LoVo (cell line): ENCODE results near the gene SH3TC1.

ENCODE experiments used
- DNase-seq: peaks from one replicate; pipeline ENCODE4 v3.0.0-alpha.2; 2016; ENCODE audit warnings: low spot score

The SH3TC1 gene

GRCh38 chr4:8198906-8199593 lies at the start of gene SH3TC1:
SH3TC1 (plus strand) TSS chr4:8199290; CDS start chr4:8205195, 5,905 bp downstream.
- DNase-seq, result peak; percentile 88

DNA sequence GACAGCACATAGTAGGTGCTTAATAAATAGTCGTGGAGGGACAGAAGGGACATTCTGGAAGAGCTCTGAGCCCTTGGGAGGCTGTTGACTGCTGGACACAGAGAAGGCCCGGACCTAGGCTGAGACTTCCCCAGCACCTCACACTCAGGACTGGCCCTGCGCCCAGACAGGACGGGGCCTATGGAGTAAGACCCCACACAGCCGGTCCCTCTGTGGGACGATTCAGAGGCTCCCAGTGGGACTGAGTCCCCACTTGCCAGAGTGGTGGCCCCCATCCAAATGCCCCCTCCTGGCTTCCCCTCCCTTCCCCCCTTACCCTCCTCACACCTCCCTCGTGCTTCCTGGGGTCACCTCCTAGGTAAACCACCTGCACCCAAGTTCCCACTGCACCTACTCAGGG lies 49.4 kb upstream of the SH3TC1 start:
- no peak for DNase-seq

DNA sequence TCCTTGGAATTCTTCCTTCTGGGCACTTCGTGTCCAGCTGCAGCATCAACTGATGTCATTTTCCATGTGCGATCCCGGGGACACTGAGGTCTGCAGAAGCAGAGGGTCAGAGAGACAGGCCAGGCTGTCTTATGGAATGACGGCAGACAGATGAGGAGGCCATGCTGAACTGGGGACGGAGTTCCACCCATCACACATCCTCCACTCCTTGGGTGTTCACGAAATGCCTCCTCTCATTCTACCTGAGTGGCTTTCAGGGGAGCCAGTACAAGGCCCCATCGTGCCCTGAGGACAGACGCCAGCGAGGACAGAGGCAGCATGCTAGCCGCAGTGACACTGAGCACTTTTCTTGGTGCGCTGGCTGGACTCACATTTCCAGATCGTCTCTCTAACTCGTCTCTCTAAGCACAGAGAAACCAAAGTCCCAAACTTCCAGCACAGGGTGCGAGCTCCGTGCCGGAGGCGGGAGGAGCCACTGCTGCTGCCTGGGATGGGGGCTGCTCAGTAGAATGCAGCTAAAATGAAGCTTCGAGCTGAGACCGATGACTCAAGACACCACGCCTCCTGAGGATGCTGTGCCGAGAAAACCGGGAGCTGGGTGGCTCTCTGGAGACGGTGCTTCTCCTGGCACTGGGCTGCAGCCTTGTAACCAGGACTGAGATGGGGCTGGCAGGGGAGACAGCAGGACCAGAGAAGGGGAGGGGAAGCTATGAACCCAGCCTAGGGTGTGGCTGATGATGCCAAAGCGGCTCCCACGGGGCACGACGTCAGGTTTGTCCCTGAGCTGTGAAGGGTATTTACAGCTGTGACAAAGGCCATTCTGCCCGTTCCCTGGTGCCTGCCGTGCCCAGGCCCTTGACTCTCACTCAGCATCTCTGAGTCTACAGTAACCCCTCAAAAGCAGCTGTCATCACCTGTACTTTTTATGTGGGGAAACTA lies 48.7 kb upstream of the SH3TC1 start:
- DNase-seq, result no peak

GRCh38 chr4:8151165-8151650 lies 47.9 kb upstream of the SH3TC1 start:
- DNase-seq, result no peak

GRCh38 chr4:8152090-8152864 lies 46.8 kb upstream of the SH3TC1 start:
- DNase-seq, result no peak

DNA sequence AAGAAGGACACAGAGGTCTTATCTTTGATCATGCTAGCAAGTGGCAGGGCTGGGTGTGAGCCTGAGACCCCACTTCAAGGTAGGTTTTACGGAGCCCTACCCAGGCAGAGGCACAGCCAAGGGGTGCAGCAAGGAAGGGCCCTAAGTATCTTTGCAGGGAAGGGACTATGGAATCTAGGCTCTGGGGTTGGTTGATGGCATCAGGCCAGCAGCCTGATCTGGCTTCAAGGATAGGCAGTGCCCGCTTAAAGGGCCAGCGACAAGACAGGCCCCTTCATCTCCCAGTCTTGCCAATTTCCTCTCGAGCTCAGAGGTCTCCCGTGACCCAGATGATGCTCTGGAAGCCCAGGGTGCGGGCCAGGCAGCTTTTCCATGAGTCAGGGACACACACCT lies 46.2 kb upstream of the SH3TC1 start:
- DNase-seq, result no peak

DNA sequence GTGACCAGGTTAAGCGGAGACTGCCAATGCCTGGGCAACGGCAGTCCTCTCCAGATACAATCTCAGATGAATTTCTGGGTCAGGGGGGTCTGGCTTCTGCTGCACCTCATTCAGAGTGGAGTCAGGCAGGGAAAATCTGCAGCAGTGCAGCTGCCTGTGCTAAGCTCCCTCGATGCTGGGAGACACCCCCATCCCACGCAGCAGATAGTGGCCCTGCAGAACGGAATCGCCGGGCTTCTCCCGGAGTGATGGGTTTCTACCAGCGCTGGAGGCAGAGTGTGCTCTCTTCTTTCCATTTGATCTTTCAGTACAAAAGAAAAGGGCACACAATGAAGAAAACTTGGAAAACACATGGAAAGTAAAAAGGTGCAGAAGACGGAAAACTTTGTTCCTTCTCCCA lies 45.6 kb upstream of the SH3TC1 start:
- no peak for DNase-seq

GRCh38 chr4:8155048-8155447 lies 44.0 kb upstream of the SH3TC1 start:
- no peak for DNase-seq

DNA sequence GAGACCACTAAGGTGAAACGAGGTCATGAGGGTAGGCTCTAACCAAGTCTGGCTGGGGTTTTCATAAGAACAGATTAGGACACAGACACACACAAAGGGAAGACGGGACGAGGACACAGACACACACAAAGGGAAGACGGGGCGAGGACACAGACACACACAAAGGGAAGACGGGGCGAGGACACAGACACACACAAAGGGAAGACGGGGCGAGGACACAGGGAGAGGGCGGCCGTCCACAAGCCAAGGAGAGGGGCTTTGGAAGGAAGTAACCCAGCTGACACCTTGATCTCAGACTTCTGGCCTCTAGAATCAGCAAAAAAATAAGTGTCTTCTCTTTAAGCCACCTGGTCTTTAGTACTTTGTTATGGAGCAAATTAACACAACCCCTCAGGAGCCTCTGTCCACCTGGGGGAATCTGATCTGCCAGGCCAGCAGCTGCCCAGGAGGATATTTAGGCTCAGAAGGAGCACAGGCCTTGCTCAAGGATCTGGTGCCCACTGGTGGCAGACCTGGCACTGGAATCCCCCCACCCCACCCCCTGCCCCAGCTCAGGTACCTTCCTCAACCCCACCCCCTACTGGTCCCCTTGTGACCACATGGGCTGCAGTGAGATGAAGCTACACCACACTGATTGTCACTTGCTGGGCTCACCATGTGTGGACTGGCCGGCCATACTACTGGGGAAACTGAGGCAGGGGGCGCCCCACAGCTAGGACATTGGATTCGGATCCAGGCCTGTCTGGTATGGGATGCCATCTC lies 43.2 kb upstream of the SH3TC1 start:
- no peak for DNase-seq

- DNase-seq, result no peak
Observed at GRCh38 chr4:8156617-8157016, 42.5 kb upstream of the SH3TC1 start.

DNA sequence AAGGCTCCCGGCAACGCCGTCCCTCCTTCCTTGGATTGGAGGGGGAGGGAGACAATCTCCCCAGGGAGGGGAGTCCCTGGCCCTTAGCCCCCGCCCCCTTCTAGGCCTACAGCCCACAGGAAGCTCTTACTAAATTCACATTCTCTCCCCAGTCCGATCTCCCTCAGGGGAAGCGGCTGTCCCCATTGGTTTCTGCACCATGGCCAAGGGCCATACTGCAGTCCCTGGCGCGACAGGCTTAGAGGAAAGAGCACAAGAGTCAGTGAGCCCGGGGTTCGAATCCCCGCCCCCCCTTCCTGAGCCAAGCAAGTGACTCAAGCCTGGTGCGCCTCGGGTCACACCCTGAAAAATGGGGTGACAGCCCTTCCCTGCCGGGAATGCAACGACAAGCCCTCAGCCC lies 41.6 kb upstream of the SH3TC1 start:
- DNase-seq, result no peak

DNA sequence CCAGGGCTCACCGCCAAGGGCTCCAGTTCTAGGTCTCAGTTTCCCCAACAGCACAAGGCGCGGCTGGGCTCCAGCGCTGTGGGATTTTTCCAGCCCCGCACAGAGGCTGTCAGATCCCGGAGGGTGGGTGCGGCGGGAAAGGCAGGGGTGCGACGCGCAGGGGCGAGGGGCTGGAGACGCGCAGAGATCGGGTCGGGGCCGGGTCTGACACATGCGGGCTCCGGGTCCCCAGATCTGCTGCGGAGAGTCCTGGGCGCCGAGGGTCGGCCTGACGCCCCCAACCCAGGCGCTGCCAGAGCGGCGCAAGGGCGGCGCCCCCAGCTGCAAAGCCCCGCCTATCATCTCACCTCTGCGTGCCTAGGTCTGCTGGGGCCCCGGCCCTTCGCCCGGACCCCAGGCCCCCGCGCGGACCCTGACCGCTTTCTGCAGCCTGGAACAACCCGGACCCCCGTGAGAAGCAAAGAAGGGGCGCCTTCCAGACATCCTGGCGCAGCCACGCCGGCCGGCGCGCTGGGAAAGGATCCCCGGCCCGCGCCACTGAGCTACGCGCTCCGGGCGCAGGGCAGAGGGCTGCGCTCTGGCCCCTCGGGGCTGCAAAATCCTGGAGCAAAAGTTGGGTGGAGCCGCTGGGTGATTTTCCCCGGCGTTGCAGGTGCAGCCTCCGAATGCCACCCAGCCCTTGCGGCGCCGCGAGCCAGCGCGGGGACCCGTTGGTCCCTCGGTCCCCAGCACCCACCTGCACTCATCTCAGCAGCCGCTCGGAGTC lies 41.0 kb upstream of the SH3TC1 start:
- DNase-seq, result no peak

- peak; percentile 98 for DNase-seq
Observed at GRCh38 chr4:8158710-8159536, 40.2 kb upstream of the SH3TC1 start, which contains the start of gene ABLIM2. ABLIM2 (minus strand) TSS chr4:8158813; CDS start chr4:8158689, 124 bp downstream.

GRCh38 chr4:8159537-8160232 lies 39.4 kb upstream of the SH3TC1 start:
- no peak for DNase-seq

DNA sequence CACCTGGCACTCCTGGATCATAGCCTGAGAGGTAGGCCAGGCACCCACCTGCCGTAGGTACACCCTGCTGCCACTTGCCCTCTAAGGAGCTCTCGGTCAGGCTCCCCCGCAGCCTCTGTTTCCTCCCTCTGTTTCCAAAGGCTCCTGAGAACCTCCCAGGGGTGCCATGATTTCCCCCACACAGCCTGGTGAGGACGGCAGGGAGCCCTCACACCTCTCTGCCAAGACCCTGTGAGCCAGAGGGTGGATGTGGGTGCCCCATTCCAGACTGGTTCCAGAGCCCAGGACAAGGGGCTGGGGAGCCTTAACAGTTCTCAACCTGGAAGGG lies 38.9 kb upstream of the SH3TC1 start:
- DNase-seq, result no peak

- no peak for DNase-seq
Observed at GRCh38 chr4:8160572-8160971, 38.5 kb upstream of the SH3TC1 start.

DNA sequence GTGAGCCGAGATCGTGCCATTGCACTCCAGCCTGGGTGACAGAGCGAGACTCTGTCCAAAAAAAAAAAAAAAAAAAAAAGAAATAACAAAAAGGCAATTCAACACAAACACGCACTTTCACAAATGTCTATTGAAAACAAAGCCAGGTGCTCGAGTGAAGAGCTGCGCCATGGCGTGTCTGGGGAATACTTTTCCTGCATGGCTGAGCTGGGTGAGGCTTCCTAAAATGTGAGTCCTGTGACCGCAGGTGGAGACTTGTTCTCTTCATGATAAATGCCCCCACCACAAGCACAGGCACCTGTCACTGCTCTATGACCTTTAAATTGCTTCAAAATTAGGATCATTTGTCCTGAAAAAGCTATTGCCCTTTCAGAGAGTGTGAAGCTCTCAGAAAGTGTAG lies 36.5 kb upstream of the SH3TC1 start:
- no peak for DNase-seq

DNA sequence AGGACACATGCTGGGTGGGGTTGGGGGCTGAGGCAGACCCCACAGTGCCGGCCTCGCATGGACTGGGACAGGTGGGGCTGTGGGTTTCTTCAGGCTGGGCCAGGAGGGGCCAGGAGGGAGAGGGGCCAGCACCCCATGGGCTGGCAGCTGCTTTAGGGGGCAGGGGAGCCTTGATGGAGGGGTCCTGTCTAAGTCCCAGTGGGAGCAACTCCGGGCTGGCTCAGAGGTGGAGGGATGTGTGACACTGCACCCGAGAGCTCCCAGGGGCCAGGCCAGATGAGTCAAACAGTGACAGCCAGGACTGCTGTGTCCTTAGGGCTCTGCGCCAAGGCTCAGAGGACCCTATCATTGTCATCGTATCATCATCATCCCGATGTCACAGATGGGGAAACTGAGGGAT lies 36.1 kb upstream of the SH3TC1 start:
- DNase-seq, result no peak

- DNase-seq, result no peak
Observed at GRCh38 chr4:8163436-8164193, 35.5 kb upstream of the SH3TC1 start.
